ENCODE measurements around the gene XIAP.
"Not testable (repeated sequence)": the region's sequence is repeated elsewhere in the genome, so short reads cannot be mapped to it uniquely, and the experiment has no call there.

The XIAP gene

DNA sequence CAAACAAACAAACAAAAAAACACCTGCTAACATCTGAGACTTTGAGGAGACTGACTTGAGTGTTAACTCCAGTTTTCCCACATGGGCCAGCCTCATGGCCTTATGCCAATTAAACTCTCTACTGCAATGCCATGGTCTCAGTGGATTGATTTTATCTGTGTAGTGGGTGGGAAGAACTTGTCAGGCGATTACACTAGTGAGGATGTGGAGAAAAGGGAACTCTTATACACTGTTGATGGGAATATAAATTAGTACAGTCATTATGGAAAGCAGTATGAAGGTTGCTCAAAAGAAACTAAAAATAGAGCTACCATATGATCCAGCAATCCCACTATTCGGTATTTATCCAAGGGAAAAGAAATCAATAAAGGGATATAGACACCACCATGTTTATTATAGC, 12.8 kb upstream of the XIAP start:
- H3K27ac ChIP-seq = no peak overlapping the region
- no peak overlapping the region for H3K4me3 ChIP-seq (ENCODE audit: low read depth in 1 of 2, low read length in 1 of 2)
- no peaks in the 10 kb centered on the region for H3K9me3 ChIP-seq
- no peaks in the 10 kb centered on the region for H3K36me3 ChIP-seq
- H3K4me1 ChIP-seq (ENCODE audit: control insufficient read depth in 1 of 2, insufficient read depth in 1 of 2, low read depth in 1 of 2, low read length in 1 of 2) = peaks cover 0 to 4% of the 10 kb centered on the region in 2 experiments
- TF ChIP-seq, protein P1, sequence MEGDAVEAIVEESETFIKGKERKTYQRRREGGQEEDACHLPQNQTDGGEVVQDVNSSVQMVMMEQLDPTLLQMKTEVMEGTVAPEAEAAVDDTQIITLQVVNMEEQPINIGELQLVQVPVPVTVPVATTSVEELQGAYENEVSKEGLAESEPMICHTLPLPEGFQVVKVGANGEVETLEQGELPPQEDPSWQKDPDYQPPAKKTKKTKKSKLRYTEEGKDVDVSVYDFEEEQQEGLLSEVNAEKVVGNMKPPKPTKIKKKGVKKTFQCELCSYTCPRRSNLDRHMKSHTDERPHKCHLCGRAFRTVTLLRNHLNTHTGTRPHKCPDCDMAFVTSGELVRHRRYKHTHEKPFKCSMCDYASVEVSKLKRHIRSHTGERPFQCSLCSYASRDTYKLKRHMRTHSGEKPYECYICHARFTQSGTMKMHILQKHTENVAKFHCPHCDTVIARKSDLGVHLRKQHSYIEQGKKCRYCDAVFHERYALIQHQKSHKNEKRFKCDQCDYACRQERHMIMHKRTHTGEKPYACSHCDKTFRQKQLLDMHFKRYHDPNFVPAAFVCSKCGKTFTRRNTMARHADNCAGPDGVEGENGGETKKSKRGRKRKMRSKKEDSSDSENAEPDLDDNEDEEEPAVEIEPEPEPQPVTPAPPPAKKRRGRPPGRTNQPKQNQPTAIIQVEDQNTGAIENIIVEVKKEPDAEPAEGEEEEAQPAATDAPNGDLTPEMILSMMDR (IDR thresholded peaks at IDR 0.05) = no peak
- H3K27me3 ChIP-seq = no peaks in the 10 kb centered on the region

GRCh38 chrX:123849096-123849495, 10.8 kb upstream of the XIAP start:
- Histone ChIP-seq H3K4me3 (ENCODE audit: low read depth in 1 of 2, low read length in 1 of 2) (no peak overlapping the region), H3K4me1 (ENCODE audit: control insufficient read depth in 1 of 2, insufficient read depth in 1 of 2, low read depth in 1 of 2, low read length in 1 of 2) (peaks cover 0 to 4% of the 10 kb centered on the region in 2 experiments), H3K36me3 (no peaks in the 10 kb centered on the region), H3K27me3 (no peaks in the 10 kb centered on the region), H3K9me3 (no peaks in the 10 kb centered on the region), H3K27ac (no peak overlapping the region)
- TF ChIP-seq, protein P1 (IDR thresholded peaks at IDR 0.05) = no peak

GRCh38 chrX:123849906-123850305, 9.9 kb upstream of the XIAP start:
- not testable (repeated sequence) for H3K27ac ChIP-seq; H3K27me3 ChIP-seq; H3K36me3 ChIP-seq; H3K4me3 ChIP-seq (ENCODE audit: low read depth in 1 of 2, low read length in 1 of 2); H3K9me3 ChIP-seq; H3K4me1 ChIP-seq (ENCODE audit: control insufficient read depth in 1 of 2, insufficient read depth in 1 of 2, low read depth in 1 of 2, low read length in 1 of 2)

- peaks cover 0 to 4% of the 10 kb centered on the region in 2 experiments for H3K4me1 ChIP-seq (ENCODE audit: control insufficient read depth in 1 of 2, insufficient read depth in 1 of 2, low read depth in 1 of 2, low read length in 1 of 2)
- no peak overlapping the region for H3K4me3 ChIP-seq (ENCODE audit: low read depth in 1 of 2, low read length in 1 of 2)
- H3K27ac ChIP-seq = no peak overlapping the region
- TF ChIP-seq, protein P1 (IDR thresholded peaks at IDR 0.05) = no peak
- no peaks in the 10 kb centered on the region for H3K9me3 ChIP-seq
- no peaks in the 10 kb centered on the region for H3K27me3 ChIP-seq
- no peaks in the 10 kb centered on the region for H3K36me3 ChIP-seq
These were observed 8.8 kb upstream of the XIAP start for GRCh38 chrX:123851079-123851478.

GRCh38 chrX:123854329-123854728, 5.5 kb upstream of the XIAP start:
- Histone ChIP-seq H3K4me3 (ENCODE audit: low read depth in 1 of 2, low read length in 1 of 2) (no peak overlapping the region), H3K36me3 (no peaks in the 10 kb centered on the region), H3K27ac (no peak overlapping the region), H3K27me3 (no peaks in the 10 kb centered on the region), H3K4me1 (ENCODE audit: control insufficient read depth in 1 of 2, insufficient read depth in 1 of 2, low read depth in 1 of 2, low read length in 1 of 2) (peaks cover 4 to 8% of the 10 kb centered on the region in 2 experiments), H3K9me3 (no peaks in the 10 kb centered on the region)
- TF ChIP-seq, protein P1 (IDR thresholded peaks at IDR 0.05) = no peak

- TF ChIP-seq, protein P1 (IDR thresholded peaks at IDR 0.05) = no peak
- no peaks in the 10 kb centered on the region for H3K27me3 ChIP-seq
- no peaks in the 10 kb centered on the region for H3K9me3 ChIP-seq
- peak overlapping the region; percentile 97 for H3K27ac ChIP-seq
- H3K4me1 ChIP-seq (ENCODE audit: control insufficient read depth in 1 of 2, insufficient read depth in 1 of 2, low read depth in 1 of 2, low read length in 1 of 2) = peaks cover 12 to 17% of the 10 kb centered on the region in 2 experiments
- peak overlapping the region; percentile 73 to 82 for H3K4me3 ChIP-seq (ENCODE audit: low read depth in 1 of 2, low read length in 1 of 2)
- no peaks in the 10 kb centered on the region for H3K36me3 ChIP-seq
These were observed 426 bp upstream of the XIAP start for GRCh38 chrX:123859409-123859845.
